KOPT-K1 (cell line): ENCODE data around the gene KBTBD4.
A peak's percentile ranks its signal among the peaks of the same experiment; 100 is the strongest.
"Not testable (repeated sequence)": the region's sequence is repeated elsewhere in the genome, so short reads cannot be mapped to it uniquely, and the experiment has no call there.

Experiments used
- H3K27ac ChIP-seq: fragments of 200-600 bp; sonication (generic); 2 replicates; pipeline ENCODE4 v1.5.1; 2016; ENCODE audit warnings: antibody characterized with exemption, mild to moderate bottlenecking, low read depth, low read length; ENCODE audit not compliant: poor library complexity, severe bottlenecking
- H3K36me3 ChIP-seq: fragments of 200-600 bp; sonication (generic); 2 replicates; pipeline ENCODE4 v1.5.1; 2017; ENCODE audit warnings: antibody characterized with exemption, mild to moderate bottlenecking, low read length, moderate library complexity; ENCODE audit not compliant: insufficient read depth
- H3K9me3 ChIP-seq: fragments of 200-600 bp; sonication (generic); 2 replicates; pipeline ENCODE4 v1.5.1; 2017; ENCODE audit warnings: antibody characterized with exemption, low read length, mild to moderate bottlenecking; ENCODE audit not compliant: insufficient read depth, poor library complexity, severe bottlenecking

KBTBD4 gene

DNA sequence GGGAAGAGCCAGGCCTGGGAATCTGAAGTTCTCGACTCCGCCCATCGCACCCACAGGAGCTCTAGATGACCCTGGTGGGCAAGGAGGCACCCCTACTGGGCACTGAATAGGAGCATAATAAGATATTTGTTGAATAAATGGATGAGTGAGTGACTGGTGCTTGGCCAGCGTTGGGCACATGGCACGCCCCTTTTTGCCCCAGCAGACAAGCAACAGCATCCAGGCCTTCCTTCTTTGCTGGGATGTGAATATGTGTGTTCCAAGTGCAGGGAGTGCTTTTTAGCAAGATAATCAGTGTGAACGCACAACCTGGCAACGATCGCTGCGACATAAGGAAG, 25.4 kb downstream of the KBTBD4 start:
- peaks cover 24% of the 10 kb centered on the region for H3K36me3 ChIP-seq
- peak overlapping the region; percentile 51 for H3K27ac ChIP-seq
- H3K9me3 ChIP-seq = no peaks in the 10 kb centered on the region

DNA sequence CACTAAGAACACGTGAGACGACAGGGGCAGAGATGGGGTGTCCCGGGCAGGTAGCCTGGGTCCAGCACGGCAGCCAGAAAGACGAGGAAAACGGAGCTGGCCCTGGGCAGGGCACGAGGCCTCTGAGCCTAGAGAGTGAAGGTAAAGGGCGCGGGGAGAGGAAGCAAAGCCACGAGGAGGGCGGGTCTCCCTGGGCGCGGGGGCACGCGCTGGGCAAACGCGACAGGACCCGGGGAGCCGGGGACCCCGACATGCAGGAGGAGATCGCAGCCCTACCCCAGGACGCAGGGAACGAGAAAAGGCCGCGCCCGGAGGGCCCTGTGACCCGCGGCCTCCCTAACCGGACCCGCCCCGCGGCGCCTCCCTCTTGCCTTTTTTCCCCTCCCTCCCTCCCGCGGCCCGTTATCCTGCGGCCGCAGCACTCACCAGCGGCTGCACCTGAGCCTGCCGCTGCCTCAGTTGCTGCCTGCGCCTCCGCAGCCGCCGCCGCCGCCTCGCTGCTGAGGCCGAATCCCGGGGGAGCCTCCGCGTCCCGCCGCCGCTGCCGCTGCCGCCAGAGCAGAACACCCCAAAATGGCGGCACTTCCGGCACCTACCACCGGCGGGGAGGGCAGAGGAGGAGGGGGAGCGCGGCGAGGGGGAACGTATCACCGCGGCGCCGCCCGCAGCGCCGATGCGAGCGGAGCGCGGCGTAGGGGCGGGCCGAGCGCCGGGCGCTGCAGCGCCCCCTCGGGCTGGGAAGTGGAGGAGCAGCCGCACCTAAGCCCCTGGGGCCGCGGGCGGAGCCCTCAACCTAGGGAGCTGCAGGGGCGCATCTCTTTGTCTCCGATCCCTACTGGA, 26.0 kb downstream of the KBTBD4 start, which contains the start of gene CELF1:
Gene CELF1 (minus strand): TSS at position 567 of the 840 bp plus-strand sequence. CDS start 53,609 bp downstream, outside the sequence.
- Histone ChIP-seq H3K9me3 (no peaks in the 10 kb centered on the region), H3K27ac (peak within 1 kb of the TSS; percentile 78), H3K36me3 (peaks cover 29% of the 10 kb centered on the region)

DNA sequence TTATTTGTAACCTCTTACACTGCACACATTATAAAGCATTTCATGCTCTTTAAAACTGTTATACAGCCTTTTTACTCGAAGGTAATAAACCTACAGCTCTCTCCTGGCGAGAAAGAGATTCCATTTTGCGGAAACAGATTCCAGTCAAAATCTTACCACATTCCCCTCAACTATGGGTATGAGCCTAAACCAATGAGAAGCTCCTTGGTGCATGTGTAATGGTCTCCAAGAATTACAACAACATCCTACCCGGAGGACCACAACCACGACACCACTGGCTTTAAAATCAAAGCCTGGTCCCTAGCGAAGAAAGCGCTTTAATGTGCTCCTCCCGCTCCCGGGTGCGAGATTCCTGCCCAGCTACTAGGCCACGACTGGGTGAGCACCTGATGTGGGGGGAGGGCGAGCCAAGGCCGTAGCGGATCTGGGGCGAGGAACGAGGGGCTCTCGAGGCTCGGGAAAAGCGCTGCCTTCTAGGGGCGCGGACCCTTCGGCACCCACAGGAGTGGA, 26.7 kb downstream of the KBTBD4 start:
- H3K27ac ChIP-seq = peak overlapping the region; percentile 78
- H3K36me3 ChIP-seq = peaks cover 36% of the 10 kb centered on the region
- no peaks in the 10 kb centered on the region for H3K9me3 ChIP-seq

DNA sequence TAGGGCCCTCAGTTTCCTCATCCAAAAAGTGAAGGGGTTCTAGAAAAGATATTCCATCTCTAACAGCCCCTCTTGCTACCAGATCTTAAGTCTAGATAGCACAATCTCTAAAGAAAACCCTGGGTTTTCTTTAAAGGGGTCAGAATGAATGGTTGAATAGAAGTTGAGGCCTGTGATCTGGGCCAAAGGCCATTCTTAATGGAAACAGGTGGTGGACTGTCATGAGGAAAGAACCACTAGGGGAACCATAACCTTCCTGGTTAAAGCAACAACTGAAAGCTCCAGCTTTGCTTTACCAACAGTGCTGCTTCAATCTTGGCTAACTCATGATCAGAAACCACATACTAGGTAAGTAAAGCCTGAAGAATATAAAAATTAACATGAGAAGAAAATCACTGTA, 27.7 kb downstream of the KBTBD4 start:
- Histone ChIP-seq H3K9me3 (no peaks in the 10 kb centered on the region), H3K36me3 (peaks cover 44% of the 10 kb centered on the region), H3K27ac (peak overlapping the region; percentile 78)

DNA sequence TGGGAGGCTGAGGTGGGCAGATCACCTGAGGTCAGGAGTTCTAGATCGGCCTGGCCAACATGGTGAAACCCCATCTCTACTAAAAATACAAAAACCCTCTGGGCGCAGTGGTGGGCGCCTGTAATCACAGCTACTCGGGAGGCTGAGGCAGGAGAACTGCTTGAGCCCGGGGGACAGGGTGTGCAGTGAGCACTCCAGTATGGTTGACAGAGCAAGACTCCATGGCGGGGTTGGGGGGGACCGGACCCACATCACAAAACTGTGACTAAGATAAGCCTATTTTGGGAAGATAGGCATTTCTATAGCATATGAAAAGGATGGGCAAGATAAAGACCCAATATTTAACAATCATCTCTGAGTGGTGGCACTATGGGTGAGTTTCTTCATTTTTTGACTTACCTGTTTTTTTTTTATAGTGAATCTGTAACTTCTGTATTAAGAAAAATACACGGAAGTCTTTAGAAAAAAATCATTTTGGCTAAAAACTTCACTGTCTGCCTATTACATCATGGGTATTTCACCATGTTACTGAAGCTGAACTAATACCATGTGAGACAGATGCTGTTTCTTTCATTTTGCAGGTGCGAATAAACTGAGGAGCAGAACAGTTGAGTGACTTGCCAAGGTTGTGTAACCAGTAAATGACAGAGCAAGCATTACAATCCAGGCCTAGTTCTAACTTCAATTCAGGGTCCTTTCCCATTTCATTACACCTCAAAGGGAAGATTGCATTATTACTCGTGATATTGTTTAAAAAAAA, 28.3 kb downstream of the KBTBD4 start:
- Histone ChIP-seq H3K36me3 (peaks cover 46% of the 10 kb centered on the region), H3K9me3 (no peaks in the 10 kb centered on the region), H3K27ac (no peak overlapping the region)

DNA sequence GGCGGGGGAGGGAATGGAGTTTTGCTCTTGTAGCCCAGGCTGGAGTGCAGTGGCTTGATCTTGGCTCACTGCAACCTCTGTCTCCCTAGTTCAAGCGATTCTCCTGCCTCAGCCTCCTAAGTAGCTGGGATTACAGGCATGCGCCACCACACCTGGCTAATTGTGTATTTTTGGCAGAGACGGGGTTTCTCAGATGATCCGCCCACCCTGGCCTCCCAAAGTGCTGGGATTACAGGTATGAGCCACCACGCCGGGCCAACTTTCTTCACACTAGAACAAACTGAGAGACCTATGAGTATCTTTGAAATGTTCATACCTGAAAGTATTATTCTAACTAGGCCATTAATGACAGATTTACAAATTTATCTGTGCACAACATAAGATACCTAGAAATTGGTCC, 32.5 kb downstream of the KBTBD4 start:
- H3K27ac ChIP-seq, H3K9me3 ChIP-seq: not testable (repeated sequence)
- H3K36me3 ChIP-seq = peaks cover 67% of the 10 kb centered on the region

DNA sequence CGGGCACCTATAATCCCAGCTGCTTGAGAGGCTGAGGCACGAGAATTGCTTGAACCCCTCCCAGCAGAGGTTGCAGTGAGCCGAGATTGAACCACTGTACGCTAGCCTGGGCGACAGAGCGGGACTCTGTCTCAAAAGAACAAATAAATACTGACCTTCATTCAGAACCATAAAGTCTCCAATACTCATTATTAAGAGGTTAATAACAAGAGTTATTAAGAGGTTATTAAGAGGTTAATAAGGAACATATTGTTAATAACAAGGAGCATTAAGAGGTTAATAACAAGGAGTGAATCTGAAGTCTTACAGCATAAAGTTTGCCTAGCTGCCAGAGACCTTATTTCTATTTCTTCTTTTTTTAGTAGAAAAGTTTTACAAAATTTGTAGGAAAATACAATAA, 33.5 kb downstream of the KBTBD4 start:
- Histone ChIP-seq H3K36me3 (peaks cover 64% of the 10 kb centered on the region), H3K27ac (no peak overlapping the region), H3K9me3 (no peaks in the 10 kb centered on the region)

DNA sequence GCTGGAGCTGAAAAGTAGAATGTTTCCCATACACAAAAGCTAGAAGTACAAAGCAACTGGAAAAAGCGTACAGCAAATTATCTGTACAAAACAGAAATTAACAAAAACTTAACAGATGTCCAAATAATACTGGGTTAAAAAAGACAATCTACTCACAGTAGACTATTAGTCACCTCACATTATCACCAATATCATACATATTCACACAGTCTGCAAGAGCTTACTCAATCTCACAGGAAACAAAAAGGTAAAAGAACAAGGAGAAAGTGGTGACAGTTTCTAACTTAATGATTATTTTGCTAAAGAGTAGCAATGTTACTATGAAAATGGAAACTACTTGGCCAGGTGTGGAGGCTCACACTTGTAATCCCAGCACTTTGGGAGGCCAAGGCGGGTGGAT, 37.7 kb downstream of the KBTBD4 start:
- Histone ChIP-seq H3K36me3 (peaks cover 51% of the 10 kb centered on the region), H3K9me3 (no peaks in the 10 kb centered on the region), H3K27ac (no peak overlapping the region)

DNA sequence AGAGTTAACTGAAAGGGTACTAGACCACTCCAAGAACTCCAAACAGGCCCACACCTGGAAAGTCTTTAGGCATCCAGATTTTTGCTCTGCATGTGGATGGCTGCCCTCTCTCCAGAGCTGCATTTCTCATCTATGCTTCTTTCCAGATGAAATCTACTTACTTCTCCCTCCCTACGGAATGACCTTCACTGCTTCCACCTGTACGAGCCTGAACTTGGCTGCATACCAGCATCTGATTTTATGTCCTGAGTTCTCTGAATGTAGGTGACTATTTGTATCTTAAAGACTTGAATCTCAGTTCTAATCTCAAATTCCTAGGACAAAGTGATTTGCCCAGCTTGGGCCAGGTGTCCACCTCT, 39.1 kb downstream of the KBTBD4 start:
- Histone ChIP-seq H3K27ac (no peak overlapping the region), H3K9me3 (no peaks in the 10 kb centered on the region), H3K36me3 (peaks cover 55% of the 10 kb centered on the region)

DNA sequence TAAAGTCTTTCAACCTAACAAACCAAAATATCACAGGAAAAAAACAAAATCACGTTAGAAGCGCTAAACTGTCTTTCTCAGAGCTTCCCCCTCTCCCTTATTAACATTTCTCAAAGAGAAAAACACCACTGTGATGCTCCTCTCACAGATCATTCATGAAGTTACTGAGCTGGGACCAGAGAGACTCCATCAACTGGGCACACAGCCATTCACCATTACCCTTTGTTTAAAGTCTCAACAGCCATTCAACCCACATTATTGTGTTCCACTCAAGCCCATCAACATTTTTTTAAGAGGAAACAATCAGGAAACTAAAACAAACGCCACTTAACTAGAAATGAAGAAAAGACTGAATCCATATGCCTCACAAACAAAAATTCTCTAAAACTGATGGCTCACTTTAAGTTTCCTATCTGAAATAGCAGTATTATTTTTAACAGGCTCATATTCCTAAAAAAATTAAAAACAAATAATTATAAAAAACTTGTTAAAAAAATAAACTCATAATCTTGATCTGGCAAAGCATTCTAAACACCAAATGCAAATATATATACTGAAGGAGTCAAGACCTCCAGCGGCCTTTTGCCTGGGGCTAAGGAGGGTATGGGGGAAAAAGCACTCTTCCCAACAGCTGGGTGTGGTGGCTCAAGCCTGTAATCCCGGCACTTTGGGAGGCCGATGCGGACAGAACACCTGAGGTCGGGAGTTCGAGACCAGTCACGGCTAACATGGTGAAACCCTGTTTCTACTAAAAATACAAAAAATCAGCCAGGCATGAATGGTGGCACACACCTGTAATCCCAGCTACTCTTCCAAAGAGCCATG, 39.8 kb downstream of the KBTBD4 start:
- Histone ChIP-seq H3K36me3 (peaks cover 61% of the 10 kb centered on the region), H3K9me3 (no peaks in the 10 kb centered on the region), H3K27ac (no peak overlapping the region)

DNA sequence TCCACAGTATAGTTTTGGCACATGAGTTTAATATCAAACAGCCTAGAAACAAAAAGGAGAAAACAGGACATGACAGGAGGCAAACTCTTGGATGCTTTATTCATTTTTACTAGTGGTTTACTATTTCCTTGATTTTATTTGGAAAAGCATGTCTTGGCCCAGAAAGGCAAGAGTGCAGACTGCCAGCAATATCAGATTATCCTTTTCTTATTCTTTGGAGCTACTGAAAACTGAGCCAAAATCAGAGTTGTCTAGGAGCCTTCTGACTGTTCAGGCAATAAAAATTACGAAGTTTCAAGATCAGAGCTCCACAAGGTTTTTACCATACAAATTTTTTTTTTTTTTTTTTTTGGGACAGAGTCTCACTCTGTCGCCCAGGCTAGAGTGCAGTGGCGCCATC, 41.9 kb downstream of the KBTBD4 start:
- H3K9me3 ChIP-seq = no peaks in the 10 kb centered on the region
- no peak overlapping the region for H3K27ac ChIP-seq
- peaks cover 66% of the 10 kb centered on the region for H3K36me3 ChIP-seq

DNA sequence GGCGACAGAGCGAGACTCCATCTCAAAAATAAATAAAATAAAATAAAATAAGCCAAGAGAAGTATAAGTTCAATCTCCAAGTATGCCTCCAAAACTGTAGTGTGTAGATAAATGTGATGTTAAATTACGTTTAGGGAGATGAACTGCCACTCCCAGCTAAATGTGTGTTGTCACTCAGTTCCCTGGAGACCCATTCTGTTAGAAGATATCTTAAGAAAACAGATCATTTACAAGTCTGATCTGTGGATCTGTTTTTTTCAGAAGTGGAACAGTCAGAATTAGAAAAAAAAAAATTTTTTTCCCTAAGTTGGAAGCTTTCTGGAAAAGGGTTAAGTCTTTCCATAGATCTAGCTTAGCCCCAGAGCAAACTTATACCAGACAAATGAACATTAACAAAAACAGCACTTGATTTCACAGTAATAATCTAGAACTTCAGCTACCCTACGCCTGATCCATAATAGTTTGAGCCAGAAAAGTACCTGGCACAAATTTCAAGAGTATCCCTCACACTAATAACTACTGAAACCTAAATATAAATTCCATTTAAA, 44.0 kb downstream of the KBTBD4 start:
- Histone ChIP-seq H3K27ac (no peak overlapping the region), H3K36me3 (peaks cover 74% of the 10 kb centered on the region), H3K9me3 (no peaks in the 10 kb centered on the region)

DNA sequence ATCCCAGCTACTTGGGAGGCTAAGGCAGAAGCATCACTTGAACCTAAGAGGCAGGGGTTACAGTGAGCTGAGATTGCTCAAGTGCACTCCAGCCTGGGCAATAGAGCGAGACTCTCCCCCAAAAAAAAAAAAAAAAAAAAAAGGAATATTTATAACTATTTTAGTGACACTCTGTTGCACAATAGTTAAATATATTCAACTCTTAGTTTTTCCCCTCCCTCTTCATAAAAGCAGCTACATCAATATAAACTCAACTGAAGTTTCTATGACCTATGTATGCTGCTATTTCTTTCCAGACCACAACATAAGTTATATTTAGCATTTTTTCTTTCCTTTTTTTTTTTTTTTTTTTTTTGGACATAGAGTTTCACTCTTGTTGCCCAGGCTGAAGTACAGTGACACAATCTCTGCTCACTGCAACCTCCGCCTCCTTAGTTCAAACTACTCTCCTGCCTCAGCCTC, 45.0 kb downstream of the KBTBD4 start:
- Histone ChIP-seq H3K27ac (no peak overlapping the region), H3K36me3 (peaks cover 82% of the 10 kb centered on the region), H3K9me3 (no peaks in the 10 kb centered on the region)

DNA sequence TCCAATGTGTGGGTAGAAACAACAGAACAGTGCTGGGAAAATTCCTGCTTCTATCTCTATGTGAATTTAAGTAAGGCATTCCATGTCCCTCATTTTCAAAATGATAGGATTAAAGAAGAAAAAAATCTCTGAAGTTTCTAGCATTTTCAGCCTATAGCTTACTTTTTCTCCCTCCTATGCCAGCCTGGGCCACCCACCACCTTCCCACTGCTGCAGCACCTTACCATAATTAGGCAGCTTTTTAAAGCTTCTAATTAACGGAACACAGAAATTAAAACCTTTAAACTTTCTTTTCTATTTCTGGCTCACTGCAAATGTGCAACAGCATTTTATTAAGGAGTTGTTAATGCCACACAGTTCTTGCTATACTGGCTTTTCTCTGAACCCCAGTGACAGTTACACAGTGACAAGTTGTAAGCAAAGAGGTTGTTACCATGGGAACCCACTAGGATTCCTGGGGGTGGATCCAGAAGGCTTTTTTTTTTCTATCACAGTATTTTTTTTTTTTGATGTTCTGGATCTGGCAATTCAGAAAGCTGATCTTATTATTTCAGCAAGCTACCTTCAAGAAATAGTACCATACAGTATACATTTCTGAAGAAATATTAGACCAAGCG, 46.1 kb downstream of the KBTBD4 start:
- Histone ChIP-seq H3K9me3 (no peaks in the 10 kb centered on the region), H3K27ac (no peak overlapping the region), H3K36me3 (peaks cover 88% of the 10 kb centered on the region)
